IMR-90 (cell line): Measurements from ENCODE around the gene BRD3. TPM values are rescaled to one million over a fixed set of nuclear protein-coding genes. Genes with fewer than 3 reads are reported as not detected.

Experiments used
- ATAC-seq: fragments of 200-7000 bp; cut with Tn5 transposase; 2 replicates; pipeline ENCODE4 v1.9.1; 2020; ENCODE audit warnings: low read depth, mild to moderate bottlenecking, moderate library complexity
- BruUV-seq: library from RNA; stranded (reverse); fragments of 400-500 nt; replicated peaks from 2 replicates; lab custom pipeline; 2021; lab: Mats Ljungman, UMichigan
- CTCF ChIA-PET: fragments of 300-600 bp; formaldehyde crosslinking; extraction: SDS; loops from one replicate; lab custom pipeline; 2021; ENCODE audit warnings: antibody characterized with exemption; lab: Yijun Ruan, JAX
- POLR2A ChIA-PET: fragments of 300-600 bp; sonication (Branson Sonifier 250); formaldehyde crosslinking; loops from one replicate; lab custom pipeline; 2022; ENCODE audit warnings: antibody characterized with exemption; ENCODE audit not compliant: unreplicated experiment; lab: Charles Lee
- DNase-seq: peaks from one replicate; pipeline ENCODE4 v3.0.0; 2013
- H2AFZ ChIP-seq: replicated peaks from 2 replicates; pipeline ENCODE3; 2013; ENCODE audit warnings: low read length, mild to moderate bottlenecking; ENCODE audit not compliant: poor library complexity
- H2AK5ac ChIP-seq: 2 replicates; pipeline ENCODE4 v1.6.1; 2013; ENCODE audit warnings: low read depth, low read length, inconsistent platforms
- H2AK9ac ChIP-seq: replicated peaks from 2 replicates; pipeline ENCODE3; 2013; ENCODE audit warnings: mild to moderate bottlenecking, low read depth, low read length, moderate library complexity; ENCODE audit not compliant: poor library complexity
- H2BK120ac ChIP-seq: 2 replicates; pipeline ENCODE4 v1.6.1; 2013; ENCODE audit warnings: low read depth, low read length, inconsistent platforms
- H2BK15ac ChIP-seq: 3 replicates; pipeline ENCODE4 v1.6.1; 2013; ENCODE audit warnings: low read depth, low read length, inconsistent platforms
- H2BK20ac ChIP-seq: 2 replicates; pipeline ENCODE4 v1.6.1; 2013; ENCODE audit warnings: low read depth, mild to moderate bottlenecking, inconsistent platforms, low read length, moderate library complexity
- H2BK5ac ChIP-seq: 2 replicates; pipeline ENCODE4 v1.6.1; 2013; ENCODE audit warnings: mild to moderate bottlenecking, low read depth, low read length, inconsistent platforms; ENCODE audit not compliant: poor library complexity, severe bottlenecking
- H3K14ac ChIP-seq: replicated peaks from 2 replicates; pipeline ENCODE4 v1.6.1; 2013; ENCODE audit warnings: low read depth, low read length, inconsistent platforms
- H3K18ac ChIP-seq: 2 replicates; pipeline ENCODE4 v1.6.1; 2013; ENCODE audit warnings: low read depth, low read length, control low read depth
- H3K23ac ChIP-seq: 2 replicates; pipeline ENCODE4 v1.6.1; 2013; ENCODE audit warnings: low read depth, low read length, inconsistent platforms
- H3K27ac ChIP-seq: 2 replicates; pipeline ENCODE4 v1.5.1; 2013; ENCODE audit warnings: mild to moderate bottlenecking, control low read depth, low read length; ENCODE audit not compliant: insufficient read depth
- H3K27me3 ChIP-seq: 2 replicates; pipeline ENCODE4 v1.6.1; 2013; ENCODE audit warnings: low read length; ENCODE audit not compliant: control insufficient read depth, insufficient read depth
- H3K36me3 ChIP-seq: 2 replicates; pipeline ENCODE4 v1.6.1; 2013; ENCODE audit warnings: low read length, mixed read lengths; ENCODE audit not compliant: control insufficient read depth, insufficient read depth
- H3K4ac ChIP-seq: 2 replicates; pipeline ENCODE4 v1.6.1; 2013; ENCODE audit warnings: low read depth, low read length, inconsistent platforms
- H3K4me1 ChIP-seq: 2 replicates; pipeline ENCODE4 v1.6.1; 2013; ENCODE audit warnings: low read length, mixed read lengths; ENCODE audit not compliant: control insufficient read depth, insufficient read depth
- H3K4me2 ChIP-seq: 2 replicates; pipeline ENCODE4 v1.6.1; 2013; ENCODE audit warnings: low read depth, mild to moderate bottlenecking, control low read depth, low read length, moderate library complexity
- H3K4me3 ChIP-seq: 2 replicates; pipeline ENCODE4 v1.5.1; 2013; ENCODE audit warnings: low read depth, mild to moderate bottlenecking, control low read depth, low read length, moderate library complexity; ENCODE audit not compliant: insufficient read depth
- H3K56ac ChIP-seq: 2 replicates; pipeline ENCODE4 v1.6.1; 2013; ENCODE audit warnings: low read length, inconsistent platforms; ENCODE audit not compliant: insufficient read depth; ENCODE audit errors: extremely low read depth
- H3K79me1 ChIP-seq, 2 experiments: 2 replicates each; pipeline ENCODE4 v1.6.1; 2013; ENCODE audit warnings: low read length in 2 of 2, inconsistent platforms in 1 of 2, low read depth in 1 of 2
- H3K9ac ChIP-seq: 2 replicates; pipeline ENCODE4 v1.6.1; 2013; ENCODE audit warnings: low read depth, low read length, control low read depth
- H3K9me1 ChIP-seq: 2 replicates; pipeline ENCODE4 v1.6.1; 2013; ENCODE audit warnings: low read length, inconsistent platforms; ENCODE audit not compliant: insufficient read depth
- H3K9me3 ChIP-seq: 2 replicates; pipeline ENCODE4 v1.6.1; 2013; ENCODE audit warnings: low read length; ENCODE audit not compliant: control insufficient read depth, insufficient read depth
- H4K20me1 ChIP-seq: 2 replicates; pipeline ENCODE4 v1.6.1; 2013; ENCODE audit warnings: low read length, inconsistent platforms; ENCODE audit not compliant: insufficient read depth
- H4K5ac ChIP-seq: 2 replicates; pipeline ENCODE4 v1.6.1; 2013; ENCODE audit warnings: mild to moderate bottlenecking, low read depth, low read length, control low read depth
- H4K8ac ChIP-seq, 2 experiments: 2 replicates each; pipeline ENCODE4 v1.6.1; 2013; ENCODE audit warnings: low read depth in 2 of 2, low read length in 2 of 2, control low read depth in 1 of 2, inconsistent platforms in 1 of 2
- H4K91ac ChIP-seq: 2 replicates; pipeline ENCODE4 v1.6.1; 2013; ENCODE audit warnings: low read depth, low read length, inconsistent platforms; ENCODE audit not compliant: insufficient read depth
- BHLHE40 ChIP-seq: fragments of 150-350 bp; IDR thresholded peaks from 2 replicates; pipeline ENCODE4 v1.6.1; 2016; ENCODE audit warnings: mild to moderate bottlenecking, low read depth, low read length
- CEBPB ChIP-seq: IDR thresholded peaks from 2 replicates; pipeline ENCODE4 v1.6.1; 2012; ENCODE audit warnings: low read depth, low read length, improper control_type of control experiment
- CHD1 ChIP-seq: IDR thresholded peaks from 2 replicates; pipeline ENCODE4 v1.6.1; 2012; ENCODE audit warnings: low read depth, low read length, improper control_type of control experiment
- FOS ChIP-seq: fragments of 150-350 bp; IDR thresholded peaks from 2 replicates; pipeline ENCODE4 v1.6.1; 2016; ENCODE audit warnings: low read depth, low read length
- MAFK ChIP-seq: IDR thresholded peaks from 2 replicates; pipeline ENCODE4 v1.6.1; 2012; ENCODE audit warnings: low read depth, low read length, improper control_type of control experiment
- MAZ ChIP-seq: IDR thresholded peaks from 2 replicates; pipeline ENCODE4 v1.6.1; 2012; ENCODE audit warnings: low read depth, mild to moderate bottlenecking, low read length, improper control_type of control experiment, moderate library complexity, borderline replicate concordance
- MXI1 ChIP-seq: IDR thresholded peaks from 2 replicates; pipeline ENCODE4 v1.6.1; 2012; ENCODE audit warnings: low read depth, mild to moderate bottlenecking, low read length, moderate library complexity, borderline replicate concordance
- NFE2L2 ChIP-seq: fragments of 150-350 bp; IDR thresholded peaks from 2 replicates; pipeline ENCODE4 v1.6.1; 2016; ENCODE audit warnings: low read depth, mild to moderate bottlenecking, low read length
- POLR2A ChIP-seq: IDR thresholded peaks from 2 replicates; pipeline ENCODE4 v1.6.1; 2012; ENCODE audit warnings: mild to moderate bottlenecking, low read depth, low read length
- RAD21 ChIP-seq: IDR thresholded peaks from 2 replicates; pipeline ENCODE4 v1.6.1; 2012; ENCODE audit warnings: low read length, improper control_type of control experiment
- RCOR1 ChIP-seq: IDR thresholded peaks from 2 replicates; pipeline ENCODE4 v1.6.1; 2012; ENCODE audit warnings: mild to moderate bottlenecking, low read length, improper control_type of control experiment; ENCODE audit not compliant: insufficient replicate concordance
- RFX5 ChIP-seq: IDR thresholded peaks from 2 replicates; pipeline ENCODE4 v1.8.0; 2012; ENCODE audit warnings: low read depth, mild to moderate bottlenecking, low read length, moderate library complexity
- SMC3 ChIP-seq: fragments of 150-350 bp; IDR thresholded peaks from 2 replicates; pipeline ENCODE4 v1.6.1; 2016; ENCODE audit warnings: low read depth, mild to moderate bottlenecking, antibody characterized with exemption, low read length, moderate library complexity
- WGBS, 2 experiments: methylation state at CpG; one replicate each; pipeline versions ENCODE4 v1.1.5 to v1.1.7; 2013; ENCODE audit warnings: missing lambda C conversion rate in 2 of 2; ENCODE audit not compliant: insufficient read length in 1 of 2; ENCODE audit errors: extremely low coverage in 2 of 2; 5-methylcytosine and 5-hydroxymethylcytosine counted together
- dilution Hi-C: fragments of 300-500 bp; cut with HindIII; formaldehyde crosslinking; loops from one replicate; pipeline ENCODE4 v1.14.3; 2018; ENCODE audit warnings: low sequenced_read_pairs; ENCODE audit not compliant: unreplicated experiment
- in situ Hi-C: fragments of 300-500 bp; cut with MboI; formaldehyde crosslinking; loops from 3 replicates; pipeline ENCODE4 v1.14.3; 2019; ENCODE audit warnings: low sequenced_read_pairs, inconsistent platforms, mixed read lengths
- intact Hi-C: fragments of 100-400 bp; cut with micrococcal nuclease; formaldehyde crosslinking; loops from 2 replicates; pipeline ENCODE4 v1.10.0; 2022
- polyA plus RNA-seq, 3 experiments: library from polyadenylated mRNA; depleted of rRNA; stranded (reverse); fragments of >200 nt; gene quantifications; 2 replicates each; pipeline ENCODE4 v1.2.3, GENCODE V29; 2012; ENCODE audit warnings: low replicate concordance in 1 of 3
- total RNA-seq: library from RNA; depleted of rRNA; stranded (reverse); fragments of >200 nt; gene quantifications from 2 replicates; pipeline ENCODE4 v1.2.3, GENCODE V29; 2012
- TF ChIP-seq, protein P1 (sequence below): fragments of 150-350 bp; IDR thresholded peaks from 2 replicates; pipeline ENCODE4 v1.6.1; 2017; ENCODE audit warnings: mild to moderate bottlenecking, antibody characterized with exemption, low read length, low read depth
- TF ChIP-seq, protein P2 (sequence below): fragments of 150-350 bp; IDR thresholded peaks from 2 replicates; pipeline ENCODE4 v1.6.1; 2016; ENCODE audit warnings: low read depth, mild to moderate bottlenecking, low read length, moderate library complexity, borderline replicate concordance
- TF ChIP-seq, protein P3 (sequence below): conservative IDR thresholded peaks from 2 replicates; pipeline ENCODE4 v1.5.1; 2012; ENCODE audit warnings: mild to moderate bottlenecking, low read depth, low read length, improper control_type of control experiment

BRD3 gene
- total and polyA plus RNA-seq, 2 of the 4 experiments (the other 2 are of a cell fraction) = 2.2 to 7.1 TPM

DNA sequence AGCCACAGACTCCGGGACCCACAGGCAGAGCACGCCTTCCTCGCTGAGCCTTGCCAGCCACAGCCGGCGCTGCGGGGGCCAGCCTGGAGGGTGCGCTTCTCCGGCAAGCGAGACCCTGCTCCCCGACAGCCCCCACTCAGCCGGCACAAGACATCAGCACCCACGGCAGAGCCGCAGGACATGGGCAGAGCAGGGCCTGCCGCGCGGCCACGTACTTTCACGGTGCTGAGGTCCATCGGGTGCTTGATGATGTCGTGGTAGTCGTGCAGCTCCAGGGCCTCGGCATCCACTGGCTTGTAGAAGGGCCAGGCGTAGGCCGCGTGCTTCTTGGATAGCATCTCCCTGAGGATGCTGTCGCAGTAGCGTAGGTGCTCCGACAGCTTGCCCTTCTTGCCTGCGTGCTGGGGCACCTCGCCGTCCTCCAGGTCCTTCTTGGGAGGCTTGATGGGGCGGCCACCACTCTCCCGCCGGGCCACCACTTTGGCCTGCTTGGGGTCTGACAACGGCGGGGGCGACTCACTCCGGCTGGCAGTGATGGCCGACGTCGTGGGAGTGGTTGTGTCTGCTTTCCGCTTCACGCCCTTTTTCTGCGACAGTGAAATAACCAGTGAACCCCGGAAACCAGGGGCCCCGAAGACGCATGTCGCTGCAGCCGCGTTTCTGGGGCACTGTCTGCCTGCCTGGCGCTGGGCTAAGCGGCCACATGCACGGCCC lies 19.8 kb downstream of the BRD3 start:
- Histone ChIP-seq H4K20me1 (peaks cover 3% of the 10 kb centered on the region), H2AK9ac (no peak overlapping the region), H2AFZ (no peak overlapping the region), H2BK15ac (no peak overlapping the region), H3K23ac (no peak overlapping the region), H3K9me1 (no peaks in the 10 kb centered on the region), H3K4ac (no peak overlapping the region), H2BK5ac (no peak overlapping the region), H3K79me1 (peaks cover 7 to 16% of the 10 kb centered on the region in 2 experiments; a peak in 3 of 4 replicates), H3K9me3 (no peaks in the 10 kb centered on the region), H3K27me3 (no peaks in the 10 kb centered on the region), H3K27ac (no peak overlapping the region), H4K5ac (no peak overlapping the region), H3K4me3 (no peak overlapping the region), H3K9ac (no peak overlapping the region), H3K4me2 (no peak overlapping the region), H4K8ac (no peak overlapping the region), H3K18ac (no peak overlapping the region), H3K56ac (no peak overlapping the region), H3K14ac (no peak overlapping the region), H3K36me3 (peaks cover 73% of the 10 kb centered on the region), H3K4me1 (no peaks in the 10 kb centered on the region), H2BK20ac (no peak overlapping the region), H4K91ac (no peak overlapping the region), H2BK120ac (no peak overlapping the region), H2AK5ac (no peak overlapping the region)
- dilution Hi-C loops = no loop called here
- in situ Hi-C loops = no loop called here
- ChIA-PET CTCF (interaction anchor here (0.6 kb wide), 1 partner anchor 16 kb away, joined by 3 read pairs; no protein-coding TSS in a partner anchor), POLR2A (no interaction called here)
- ATAC-seq = no peak
- WGBS, 2 experiments = 93% methylated on average over 35 of the region's 53 CpGs; no CpG with 5 or more reads in 1 of the 2 experiments
- intact Hi-C loops = no loop called here
- TF ChIP-seq RCOR1 = no peak
- TF ChIP-seq SMC3 = no peak
- TF ChIP-seq CHD1 = no peak
- TF ChIP-seq NFE2L2 = no peak
- TF ChIP-seq POLR2A = no peak
- TF ChIP-seq, protein P1, sequence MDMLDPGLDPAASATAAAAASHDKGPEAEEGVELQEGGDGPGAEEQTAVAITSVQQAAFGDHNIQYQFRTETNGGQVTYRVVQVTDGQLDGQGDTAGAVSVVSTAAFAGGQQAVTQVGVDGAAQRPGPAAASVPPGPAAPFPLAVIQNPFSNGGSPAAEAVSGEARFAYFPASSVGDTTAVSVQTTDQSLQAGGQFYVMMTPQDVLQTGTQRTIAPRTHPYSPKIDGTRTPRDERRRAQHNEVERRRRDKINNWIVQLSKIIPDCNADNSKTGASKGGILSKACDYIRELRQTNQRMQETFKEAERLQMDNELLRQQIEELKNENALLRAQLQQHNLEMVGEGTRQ = no peak
- no peak for TF ChIP-seq FOS
- TF ChIP-seq MXI1 = no peak
- TF ChIP-seq, protein P2, sequence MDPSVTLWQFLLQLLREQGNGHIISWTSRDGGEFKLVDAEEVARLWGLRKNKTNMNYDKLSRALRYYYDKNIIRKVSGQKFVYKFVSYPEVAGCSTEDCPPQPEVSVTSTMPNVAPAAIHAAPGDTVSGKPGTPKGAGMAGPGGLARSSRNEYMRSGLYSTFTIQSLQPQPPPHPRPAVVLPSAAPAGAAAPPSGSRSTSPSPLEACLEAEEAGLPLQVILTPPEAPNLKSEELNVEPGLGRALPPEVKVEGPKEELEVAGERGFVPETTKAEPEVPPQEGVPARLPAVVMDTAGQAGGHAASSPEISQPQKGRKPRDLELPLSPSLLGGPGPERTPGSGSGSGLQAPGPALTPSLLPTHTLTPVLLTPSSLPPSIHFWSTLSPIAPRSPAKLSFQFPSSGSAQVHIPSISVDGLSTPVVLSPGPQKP = no peak
- no peak for TF ChIP-seq BHLHE40
- TF ChIP-seq CEBPB = no peak
- TF ChIP-seq RFX5 = no peak
- no peak for TF ChIP-seq MAZ
- no peak for TF ChIP-seq MAFK
- no peak for TF ChIP-seq RAD21
- TF ChIP-seq, protein P3, sequence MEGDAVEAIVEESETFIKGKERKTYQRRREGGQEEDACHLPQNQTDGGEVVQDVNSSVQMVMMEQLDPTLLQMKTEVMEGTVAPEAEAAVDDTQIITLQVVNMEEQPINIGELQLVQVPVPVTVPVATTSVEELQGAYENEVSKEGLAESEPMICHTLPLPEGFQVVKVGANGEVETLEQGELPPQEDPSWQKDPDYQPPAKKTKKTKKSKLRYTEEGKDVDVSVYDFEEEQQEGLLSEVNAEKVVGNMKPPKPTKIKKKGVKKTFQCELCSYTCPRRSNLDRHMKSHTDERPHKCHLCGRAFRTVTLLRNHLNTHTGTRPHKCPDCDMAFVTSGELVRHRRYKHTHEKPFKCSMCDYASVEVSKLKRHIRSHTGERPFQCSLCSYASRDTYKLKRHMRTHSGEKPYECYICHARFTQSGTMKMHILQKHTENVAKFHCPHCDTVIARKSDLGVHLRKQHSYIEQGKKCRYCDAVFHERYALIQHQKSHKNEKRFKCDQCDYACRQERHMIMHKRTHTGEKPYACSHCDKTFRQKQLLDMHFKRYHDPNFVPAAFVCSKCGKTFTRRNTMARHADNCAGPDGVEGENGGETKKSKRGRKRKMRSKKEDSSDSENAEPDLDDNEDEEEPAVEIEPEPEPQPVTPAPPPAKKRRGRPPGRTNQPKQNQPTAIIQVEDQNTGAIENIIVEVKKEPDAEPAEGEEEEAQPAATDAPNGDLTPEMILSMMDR = no peak
- no TSS peak for BruUV-seq
- DNase-seq = no peak
